Karpas-422 (cell line): ENCODE data around the gene ITM2C. TPM values are rescaled to one million over a fixed set of nuclear protein-coding genes. Genes with fewer than 3 reads are reported as not detected.

Experiments
- DNase-seq: peaks from one replicate; pipeline ENCODE4 v3.0.0-alpha.2; 2015
- H2AFZ ChIP-seq: fragments of 200-600 bp; sonication (generic); 2 replicates; pipeline ENCODE4 v1.6.1; 2014; ENCODE audit warnings: antibody characterized with exemption, low read length, mixed read lengths
- H3K27ac ChIP-seq: fragments of 200-600 bp; sonication (generic); 2 replicates; pipeline ENCODE4 v1.5.1; 2014; ENCODE audit warnings: mild to moderate bottlenecking, low read length, moderate library complexity
- H3K27me3 ChIP-seq: fragments of 200-600 bp; sonication (generic); 2 replicates; pipeline ENCODE4 v1.6.1; 2014; ENCODE audit warnings: low read length, mixed read lengths
- H3K36me3 ChIP-seq: fragments of 200-600 bp; sonication (generic); 2 replicates; pipeline ENCODE4 v1.6.1; 2014; ENCODE audit warnings: low read length, mixed read lengths; ENCODE audit not compliant: insufficient read depth
- H3K4me1 ChIP-seq: fragments of 200-600 bp; sonication (generic); 2 replicates; pipeline ENCODE4 v1.6.1; 2014; ENCODE audit warnings: mild to moderate bottlenecking, low read length, mixed read lengths
- H3K4me2 ChIP-seq: fragments of 200-600 bp; sonication (generic); 2 replicates; pipeline ENCODE4 v1.6.1; 2014; ENCODE audit warnings: low read length, low read depth, mild to moderate bottlenecking; ENCODE audit not compliant: poor library complexity, severe bottlenecking
- H3K4me3 ChIP-seq: fragments of 200-600 bp; sonication (generic); 2 replicates; pipeline ENCODE4 v1.5.1; 2014; ENCODE audit warnings: mild to moderate bottlenecking, antibody characterized with exemption, low read length, mixed read lengths
- H3K79me2 ChIP-seq: fragments of 200-600 bp; sonication (generic); 2 replicates; pipeline ENCODE4 v1.6.1; 2014; ENCODE audit warnings: mild to moderate bottlenecking, low read length, mixed read lengths
- H3K9ac ChIP-seq: fragments of 200-600 bp; sonication (generic); 2 replicates; pipeline ENCODE4 v1.6.0; 2014; ENCODE audit warnings: low read length
- H3K9me2 ChIP-seq: fragments of 200-600 bp; sonication (generic), shearing (Covaris generic); replicated peaks from 2 replicates; pipeline ENCODE4 v1.6.0; 2014; ENCODE audit warnings: mild to moderate bottlenecking, low read length, moderate library complexity; ENCODE audit not compliant: insufficient read depth
- H3K9me3 ChIP-seq: fragments of 300-700, 200-600 bp; sonication (generic); 2 replicates; pipeline ENCODE4 v1.6.1; 2014; ENCODE audit warnings: low read length, mixed read lengths
- H4K20me1 ChIP-seq: fragments of 200-600 bp; sonication (generic); 2 replicates; pipeline ENCODE4 v1.6.1; 2014; ENCODE audit warnings: mild to moderate bottlenecking, antibody characterized with exemption, low read length, low read depth; ENCODE audit not compliant: insufficient read depth
- total RNA-seq: library from RNA; depleted of rRNA; stranded (reverse); fragments of >200 nt; shearing (Covaris generic); gene quantifications from 2 replicates; pipeline ENCODE4 v1.2.3, GENCODE V29; 2014; ENCODE audit warnings: low replicate concordance

The ITM2C gene
- total RNA-seq, 1 experiment from 2014 or later: 0.19 TPM

DNA sequence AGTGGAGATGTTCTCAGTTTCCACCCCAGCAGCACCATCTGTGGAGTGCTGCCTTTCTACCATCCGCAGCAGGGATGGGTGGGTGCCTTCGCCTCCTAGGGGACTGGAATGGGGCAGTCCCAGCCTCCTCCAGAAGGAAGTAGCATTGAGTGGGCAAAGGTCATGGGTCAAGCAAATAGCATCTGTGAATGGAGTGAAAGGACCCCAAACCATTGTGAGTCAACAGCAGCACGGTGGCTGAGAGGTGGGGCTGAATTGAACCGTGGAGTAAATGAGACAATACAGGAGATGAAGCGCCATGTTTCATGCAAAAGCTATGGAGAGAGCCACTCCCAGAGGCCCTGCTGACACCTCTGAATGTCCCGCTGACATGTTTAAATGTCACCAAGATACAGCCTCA lies 50.6 kb downstream of the ITM2C start:
- no peak overlapping the region for H3K27ac ChIP-seq
- H3K9me3 ChIP-seq: no peaks in the 10 kb centered on the region
- H3K79me2 ChIP-seq: no peaks in the 10 kb centered on the region
- no peak for DNase-seq
- no peak overlapping the region for H3K4me3 ChIP-seq
- H3K9ac ChIP-seq: no peak overlapping the region
- H4K20me1 ChIP-seq: no peaks in the 10 kb centered on the region
- no peaks in the 10 kb centered on the region for H3K36me3 ChIP-seq
- H3K4me1 ChIP-seq: peaks cover 31% of the 10 kb centered on the region
- no peak overlapping the region for H2AFZ ChIP-seq
- no peaks in the 10 kb centered on the region for H3K9me2 ChIP-seq
- no peaks in the 10 kb centered on the region for H3K27me3 ChIP-seq
- H3K4me2 ChIP-seq: no peak overlapping the region

GRCh38 chr2:230916218-230916617 lies 51.5 kb downstream of the ITM2C start:
- no peak overlapping the region for H3K4me2 ChIP-seq
- no peak for DNase-seq
- H3K27ac ChIP-seq: no peak overlapping the region
- H3K9me3 ChIP-seq: no peaks in the 10 kb centered on the region
- no peak overlapping the region for H2AFZ ChIP-seq
- H3K9ac ChIP-seq: no peak overlapping the region
- no peaks in the 10 kb centered on the region for H3K79me2 ChIP-seq
- no peaks in the 10 kb centered on the region for H3K36me3 ChIP-seq
- no peaks in the 10 kb centered on the region for H4K20me1 ChIP-seq
- no peaks in the 10 kb centered on the region for H3K27me3 ChIP-seq
- H3K4me1 ChIP-seq: peaks cover 31% of the 10 kb centered on the region
- H3K4me3 ChIP-seq: no peak overlapping the region
- H3K9me2 ChIP-seq: no peaks in the 10 kb centered on the region

- H3K36me3 ChIP-seq: no peaks in the 10 kb centered on the region
- no peaks in the 10 kb centered on the region for H3K27me3 ChIP-seq
- H3K9me3 ChIP-seq: no peaks in the 10 kb centered on the region
- H3K4me3 ChIP-seq: no peak overlapping the region
- H3K9me2 ChIP-seq: no peaks in the 10 kb centered on the region
- H4K20me1 ChIP-seq: no peaks in the 10 kb centered on the region
- H3K9ac ChIP-seq: no peak overlapping the region
- peaks cover 21% of the 10 kb centered on the region for H3K4me1 ChIP-seq
- H3K4me2 ChIP-seq: no peak overlapping the region
- no peak overlapping the region for H3K27ac ChIP-seq
- DNase-seq: no peak
- H2AFZ ChIP-seq: no peak overlapping the region
- H3K79me2 ChIP-seq: no peaks in the 10 kb centered on the region
Measured at GRCh38 chr2:230919240-230919639, 54.5 kb downstream of the ITM2C start.

DNA sequence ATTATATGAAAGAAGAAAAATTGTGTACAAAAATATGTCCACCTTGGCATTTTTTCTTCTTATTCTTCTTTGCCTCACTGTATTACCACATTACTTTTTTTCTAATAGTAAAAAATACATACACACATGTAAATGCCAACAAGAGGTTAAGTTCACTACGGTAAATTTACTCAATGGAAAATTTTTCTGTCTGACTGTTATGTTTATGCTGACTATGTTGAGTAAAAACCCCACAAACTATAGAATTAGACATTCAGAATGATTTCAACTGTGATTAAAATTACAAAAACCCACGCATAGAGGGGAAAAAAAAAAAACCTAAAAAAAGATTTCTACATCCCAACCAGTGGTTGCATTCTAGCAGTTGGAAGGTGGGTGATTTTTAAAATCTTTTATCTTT lies 54.9 kb downstream of the ITM2C start:
- Histone ChIP-seq H4K20me1 (no peaks in the 10 kb centered on the region), H3K27ac (no peak overlapping the region), H3K9me2 (no peaks in the 10 kb centered on the region), H3K27me3 (no peaks in the 10 kb centered on the region), H3K4me3 (no peak overlapping the region), H2AFZ (no peak overlapping the region), H3K9me3 (no peaks in the 10 kb centered on the region), H3K9ac (no peak overlapping the region), H3K4me2 (no peak overlapping the region), H3K36me3 (no peaks in the 10 kb centered on the region), H3K79me2 (no peaks in the 10 kb centered on the region), H3K4me1 (peaks cover 25% of the 10 kb centered on the region)
- DNase-seq: no peak

DNA sequence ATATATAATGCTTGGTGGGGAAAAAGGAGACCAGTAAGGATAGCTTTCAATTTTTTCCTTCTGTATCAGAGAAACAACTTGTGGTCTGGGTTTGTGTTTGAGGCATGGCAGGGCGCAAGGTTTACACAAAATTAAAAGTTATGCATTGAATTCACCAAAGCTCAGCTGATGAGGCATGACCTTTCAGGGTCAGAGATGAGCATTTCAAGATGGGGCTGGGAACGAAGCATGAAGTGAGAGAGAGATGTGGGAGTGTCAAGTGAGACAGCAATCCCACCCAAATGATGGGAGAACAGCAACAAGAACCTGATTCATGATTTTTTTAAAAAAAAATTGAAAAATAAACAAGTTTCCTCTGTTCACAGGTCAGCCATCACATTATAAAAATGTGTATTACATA lies 55.4 kb downstream of the ITM2C start:
- Histone ChIP-seq H3K27ac (no peak overlapping the region), H3K27me3 (no peaks in the 10 kb centered on the region), H3K36me3 (no peaks in the 10 kb centered on the region), H3K9ac (no peak overlapping the region), H3K9me3 (no peaks in the 10 kb centered on the region), H3K4me1 (peaks cover 30% of the 10 kb centered on the region), H3K4me2 (no peak overlapping the region), H3K9me2 (no peaks in the 10 kb centered on the region), H4K20me1 (no peaks in the 10 kb centered on the region), H2AFZ (no peak overlapping the region), H3K79me2 (no peaks in the 10 kb centered on the region), H3K4me3 (no peak overlapping the region)
- DNase-seq: no peak

- Histone ChIP-seq H3K27ac (no peak overlapping the region), H3K36me3 (no peaks in the 10 kb centered on the region), H4K20me1 (no peaks in the 10 kb centered on the region), H2AFZ (no peak overlapping the region), H3K4me3 (no peak overlapping the region), H3K9me2 (no peaks in the 10 kb centered on the region), H3K4me2 (no peak overlapping the region), H3K9me3 (no peaks in the 10 kb centered on the region), H3K9ac (no peak overlapping the region), H3K4me1 (peaks cover 38% of the 10 kb centered on the region), H3K27me3 (no peaks in the 10 kb centered on the region), H3K79me2 (no peaks in the 10 kb centered on the region)
- DNase-seq: no peak
Measured at GRCh38 chr2:230921806-230922595, 57.3 kb downstream of the ITM2C start.

DNA sequence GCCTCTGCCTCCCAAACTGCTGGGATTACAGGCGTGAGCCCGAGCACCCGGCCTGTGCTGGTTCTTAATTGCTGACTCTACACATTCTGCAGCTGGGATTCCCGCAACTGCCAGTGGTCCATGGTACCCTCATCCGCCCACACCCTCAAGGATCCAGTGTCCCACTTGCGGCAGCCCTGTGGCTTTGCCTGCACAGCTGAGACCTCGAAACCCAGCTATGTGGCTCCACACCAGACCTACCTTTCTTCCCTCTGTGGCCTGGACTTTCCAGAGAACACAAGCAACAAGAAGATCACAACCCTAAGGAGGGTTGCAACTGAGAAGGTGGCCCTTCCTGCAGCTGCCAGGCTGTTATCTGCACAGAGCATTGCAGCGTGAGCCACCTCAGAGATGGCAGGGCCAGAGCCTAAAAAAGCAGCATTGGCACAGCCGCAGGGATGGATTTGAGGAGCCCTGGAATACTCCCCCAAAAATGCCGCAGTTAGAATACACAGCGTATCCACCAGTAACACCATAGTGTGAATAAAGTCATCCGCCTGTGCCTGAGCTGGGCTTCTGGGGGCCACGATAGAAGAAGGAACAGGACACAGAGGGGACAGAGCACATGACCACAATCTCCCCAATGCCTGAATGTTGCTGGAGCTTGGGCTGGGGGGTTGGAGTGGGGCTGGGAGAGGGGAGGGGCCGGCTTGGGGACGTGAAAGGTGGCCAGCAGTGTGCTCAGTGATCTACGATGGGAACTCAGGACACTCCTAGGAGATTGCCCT lies 58.4 kb downstream of the ITM2C start:
- no peaks in the 10 kb centered on the region for H3K9me3 ChIP-seq
- H2AFZ ChIP-seq: no peak overlapping the region
- H3K27ac ChIP-seq: no peak overlapping the region
- DNase-seq: no peak
- H3K4me3 ChIP-seq: no peak overlapping the region
- H3K4me1 ChIP-seq: peaks cover 38% of the 10 kb centered on the region
- no peak overlapping the region for H3K9ac ChIP-seq
- no peaks in the 10 kb centered on the region for H3K79me2 ChIP-seq
- no peaks in the 10 kb centered on the region for H3K9me2 ChIP-seq
- H3K27me3 ChIP-seq: no peaks in the 10 kb centered on the region
- H4K20me1 ChIP-seq: no peaks in the 10 kb centered on the region
- H3K36me3 ChIP-seq: no peaks in the 10 kb centered on the region
- no peak overlapping the region for H3K4me2 ChIP-seq

- Histone ChIP-seq H3K79me2 (no peaks in the 10 kb centered on the region), H3K27me3 (no peaks in the 10 kb centered on the region), H2AFZ (peak overlapping the region; percentile 4; the same call in 1 of the 2 replicates), H3K9me2 (no peaks in the 10 kb centered on the region), H3K4me1 (peaks cover 38% of the 10 kb centered on the region), H4K20me1 (no peaks in the 10 kb centered on the region), H3K27ac (no peak overlapping the region), H3K36me3 (no peaks in the 10 kb centered on the region), H3K4me2 (peak overlapping the region; percentile 67), H3K4me3 (peak overlapping the region; percentile 63), H3K9ac (peak overlapping the region; percentile 54), H3K9me3 (no peaks in the 10 kb centered on the region)
- DNase-seq: no peak
Measured at GRCh38 chr2:230924092-230924469, 59.3 kb downstream of the ITM2C start.
